Embryonic facial prominence (tissue), 1 donor: Measurements from ENCODE around the gene MAEA.
"Not testable (repeated sequence)": the region's sequence is repeated elsewhere in the genome, so short reads cannot be mapped to it uniquely, and the experiment has no call there.

Experiments
- DNase-seq: peaks from one replicate; pipeline ENCODE4 v3.0.0-alpha.2; 2016; ENCODE audit errors: extremely low spot score

MAEA gene

DNA sequence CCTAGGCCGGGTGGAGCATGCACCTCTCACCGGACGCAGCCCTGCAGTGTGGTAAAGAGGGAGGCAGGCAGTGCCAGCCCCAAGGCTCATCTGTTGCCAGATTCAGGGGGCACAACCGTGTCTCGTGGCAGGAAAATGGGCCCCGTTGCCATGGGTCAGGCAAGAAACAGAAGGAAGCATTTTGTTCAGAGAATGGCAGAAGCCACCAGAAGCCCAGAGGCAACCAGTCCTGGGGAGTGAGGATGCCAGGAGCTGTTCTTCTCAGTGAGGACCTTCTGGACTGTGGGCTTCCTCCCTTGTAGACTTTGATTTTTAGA lies 44.8 kb downstream of the MAEA start:
- no peak for DNase-seq

DNA sequence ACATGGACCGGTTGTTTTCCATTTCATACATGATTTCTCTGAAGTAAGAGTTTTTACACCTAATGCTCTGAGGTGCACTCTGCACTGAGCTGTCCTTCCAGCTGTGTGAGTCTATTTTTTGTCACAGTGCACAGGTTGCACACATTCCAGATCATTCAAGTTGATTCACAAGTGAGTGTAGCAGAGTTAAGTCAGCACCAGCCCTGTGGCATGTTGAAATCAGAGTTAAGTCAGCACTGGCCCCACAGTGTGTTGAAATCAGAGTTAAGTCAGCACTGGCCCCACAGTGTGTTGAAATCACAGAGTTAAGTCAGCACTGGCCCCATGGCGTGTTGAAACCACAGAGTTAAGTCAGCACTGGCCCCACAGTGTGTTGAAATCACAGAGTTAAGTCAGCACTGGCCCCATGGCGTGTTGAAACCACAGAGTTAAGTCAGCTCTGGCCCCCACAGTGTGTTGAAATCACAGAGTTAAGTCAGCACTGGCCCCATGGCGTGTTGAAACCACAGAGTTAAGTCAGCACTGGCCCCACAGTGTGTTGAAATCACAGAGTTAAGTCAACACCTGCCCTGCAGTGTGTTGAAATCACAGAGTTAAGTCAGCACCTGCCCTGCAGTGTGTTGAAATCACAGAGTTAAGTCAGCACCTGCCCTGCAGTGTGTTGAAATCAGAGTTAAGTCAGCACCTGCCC lies 45.6 kb downstream of the MAEA start:
- DNase-seq = not testable (repeated sequence)

DNA sequence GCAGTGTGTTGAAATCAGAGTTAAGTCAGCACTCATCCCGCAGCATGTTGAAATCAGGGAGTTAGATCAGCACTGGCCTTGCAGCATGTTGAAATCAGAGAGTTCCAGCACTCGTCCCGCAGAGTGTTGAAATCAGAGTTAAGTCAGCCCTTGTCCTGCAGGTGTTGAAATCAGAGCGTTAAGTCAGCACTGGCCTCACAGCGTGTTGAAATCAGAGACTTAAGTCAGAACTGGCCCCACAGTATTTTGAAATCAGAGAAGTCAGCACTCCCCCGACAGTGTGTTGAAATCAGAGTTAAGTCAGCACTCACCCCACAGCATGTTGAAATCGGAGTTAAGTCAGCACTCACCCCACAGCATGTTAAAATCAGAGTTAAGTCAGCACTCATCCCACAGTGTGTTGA lies 46.4 kb downstream of the MAEA start:
- no peak for DNase-seq

DNA sequence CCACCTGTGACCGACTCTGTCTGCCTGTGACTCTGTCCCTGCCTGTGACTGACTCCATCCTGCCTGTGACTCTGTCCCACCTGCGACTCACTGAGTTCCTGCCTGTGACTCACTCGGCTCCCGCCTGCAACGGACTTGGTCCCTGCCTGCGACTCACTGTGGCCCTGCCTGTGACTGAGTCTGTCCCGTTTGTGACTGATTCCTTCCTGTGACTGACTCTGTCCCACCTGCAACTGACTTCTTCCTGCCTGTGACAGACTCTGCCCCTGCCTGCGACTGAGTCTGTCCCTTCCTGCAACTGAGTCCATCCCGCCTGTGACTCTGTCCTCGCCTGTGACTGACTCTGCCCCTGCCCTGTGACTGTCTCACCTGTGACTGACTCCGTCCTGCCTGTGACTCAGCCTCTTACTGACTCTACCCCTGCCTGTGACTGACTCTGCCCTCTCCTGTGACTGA lies 47.7 kb downstream of the MAEA start:
- no peak for DNase-seq

DNA sequence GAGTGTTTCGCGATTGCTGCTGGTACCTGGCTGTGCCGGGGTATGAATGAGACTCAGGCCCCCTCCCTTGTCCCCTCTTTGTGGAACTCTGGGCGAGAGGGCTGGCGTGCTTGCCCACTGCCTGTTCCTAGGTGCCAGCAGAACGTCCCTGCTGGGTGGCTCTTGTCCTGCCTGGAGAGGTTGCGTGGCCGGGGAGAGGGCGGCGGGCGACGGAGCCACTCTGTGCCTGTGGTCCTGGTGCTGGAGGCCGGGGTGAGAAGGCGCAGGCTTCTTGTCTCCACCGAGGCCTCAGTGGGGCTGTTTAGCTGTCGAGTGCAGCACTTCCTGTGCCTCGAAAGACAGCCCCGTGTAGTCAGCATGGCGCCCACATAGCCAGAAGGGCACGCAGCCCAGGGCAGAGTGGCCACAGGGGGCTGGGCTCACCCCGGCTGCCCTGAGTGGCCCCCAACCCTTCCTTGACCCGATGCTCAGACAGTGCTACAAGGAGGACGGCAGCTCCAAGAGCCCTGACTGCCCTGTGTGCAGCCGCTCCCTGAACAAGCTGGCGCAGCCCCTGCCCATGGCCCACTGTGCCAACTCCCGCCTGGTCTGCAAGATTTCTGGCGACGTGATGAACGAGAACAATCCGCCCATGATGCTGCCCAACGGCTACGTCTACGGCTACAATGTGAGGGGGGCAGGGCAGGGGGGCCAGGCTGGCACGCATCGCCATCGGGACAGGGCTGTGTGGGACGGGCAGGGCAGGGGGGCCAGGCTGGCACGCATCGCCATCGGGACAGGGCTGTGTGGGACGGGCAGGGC lies 48.5 kb downstream of the MAEA start:
- no peak for DNase-seq

DNA sequence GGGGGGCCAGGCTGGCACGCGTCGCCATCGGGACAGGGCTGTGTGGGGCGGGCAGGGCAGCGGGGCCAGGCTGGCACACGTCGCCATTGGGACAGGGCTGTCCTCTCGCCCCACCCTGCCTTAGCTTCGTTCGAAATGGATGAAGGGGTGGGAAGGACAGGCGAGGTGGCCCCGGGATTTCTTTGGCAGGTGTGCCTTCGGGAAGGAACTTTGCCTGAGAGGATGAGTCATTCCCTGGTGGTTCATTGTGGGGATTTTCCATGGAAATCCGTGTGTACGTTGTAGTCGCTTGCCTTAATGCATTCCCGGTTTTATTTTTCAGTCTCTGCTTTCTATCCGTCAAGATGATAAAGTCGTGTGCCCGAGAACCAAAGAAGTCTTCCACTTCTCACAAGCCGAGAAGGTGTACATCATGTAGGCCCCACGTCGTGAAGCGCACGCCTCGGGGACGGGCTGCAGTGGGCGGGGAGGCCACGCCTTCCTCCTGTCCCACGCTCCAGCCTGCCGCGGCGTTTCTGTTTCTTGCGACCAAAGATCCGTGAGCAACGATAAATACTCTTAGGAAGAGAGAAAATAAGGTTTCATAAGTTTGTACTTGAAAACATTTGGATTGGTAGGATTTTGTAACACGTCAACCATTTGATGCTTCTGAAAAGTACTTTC lies 49.2 kb downstream of the MAEA start:
- DNase-seq = no peak

DNA sequence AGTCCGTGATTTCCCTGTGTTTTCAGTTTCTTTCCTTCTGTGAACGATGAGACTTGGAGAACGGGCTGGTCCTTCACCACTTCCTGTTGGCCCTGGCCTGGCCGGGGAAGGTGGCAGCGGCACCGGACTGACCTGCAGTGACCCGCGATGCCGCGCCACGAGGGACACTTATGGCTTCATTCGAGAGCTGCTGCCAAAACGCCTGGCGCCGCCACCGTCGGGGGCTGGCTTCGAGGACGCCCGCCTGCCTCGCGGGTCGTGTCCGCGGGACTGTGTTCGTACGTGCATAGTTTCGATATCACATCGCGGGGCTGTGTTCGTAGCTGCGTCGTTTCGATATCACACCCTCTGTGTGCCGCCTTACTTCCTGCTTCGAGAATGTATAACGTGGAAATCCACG lies 49.8 kb downstream of the MAEA start:
- no peak for DNase-seq

DNA sequence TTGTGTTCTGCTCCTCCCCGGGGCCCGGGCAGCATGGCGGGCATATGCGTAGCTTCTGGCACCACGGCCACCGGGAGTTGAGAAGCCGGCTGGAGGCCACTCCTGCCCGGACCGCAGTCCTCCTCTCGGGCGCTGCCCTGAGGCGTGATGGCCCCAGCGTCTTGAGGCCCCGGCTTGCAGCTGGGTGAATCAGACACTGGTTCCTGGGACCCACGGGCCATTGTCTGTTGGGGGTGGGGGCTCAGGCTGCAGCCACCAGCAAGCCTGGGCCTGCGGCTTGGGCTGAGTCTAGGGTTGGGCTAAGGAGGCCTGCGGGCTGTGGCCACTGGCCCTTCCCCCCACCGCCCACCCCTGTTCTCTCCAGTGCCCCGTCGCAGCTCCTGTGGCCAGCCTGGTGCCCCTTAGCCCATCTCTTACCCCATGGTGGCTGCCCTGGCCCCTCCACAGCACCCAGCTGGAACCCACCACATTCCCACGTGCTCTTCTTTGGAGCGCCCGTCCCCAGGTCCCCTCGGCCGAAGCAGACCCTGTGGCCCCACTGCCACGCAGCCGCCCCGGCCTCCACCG lies 50.6 kb downstream of the MAEA start:
- DNase-seq = no peak

DNA sequence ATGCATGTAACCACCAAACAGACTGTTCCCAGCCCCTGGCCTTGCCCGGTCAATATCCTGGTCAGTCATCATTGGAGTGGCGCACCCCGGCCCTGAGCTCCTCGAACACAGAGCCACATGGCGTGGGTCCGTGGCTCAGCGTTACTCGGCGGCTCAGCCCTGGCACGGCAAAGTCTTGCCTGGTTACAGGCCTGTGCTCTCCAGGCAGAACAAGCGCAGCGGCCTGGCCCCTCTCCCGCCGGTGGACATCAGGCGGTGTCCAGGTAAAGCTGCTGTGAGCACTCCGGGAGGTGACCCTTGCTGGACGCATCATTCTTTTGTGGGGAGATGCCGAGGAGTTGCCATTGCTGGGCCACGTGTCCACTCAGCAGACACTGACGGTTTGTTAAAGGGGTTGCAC lies 51.2 kb downstream of the MAEA start:
- no peak for DNase-seq

DNA sequence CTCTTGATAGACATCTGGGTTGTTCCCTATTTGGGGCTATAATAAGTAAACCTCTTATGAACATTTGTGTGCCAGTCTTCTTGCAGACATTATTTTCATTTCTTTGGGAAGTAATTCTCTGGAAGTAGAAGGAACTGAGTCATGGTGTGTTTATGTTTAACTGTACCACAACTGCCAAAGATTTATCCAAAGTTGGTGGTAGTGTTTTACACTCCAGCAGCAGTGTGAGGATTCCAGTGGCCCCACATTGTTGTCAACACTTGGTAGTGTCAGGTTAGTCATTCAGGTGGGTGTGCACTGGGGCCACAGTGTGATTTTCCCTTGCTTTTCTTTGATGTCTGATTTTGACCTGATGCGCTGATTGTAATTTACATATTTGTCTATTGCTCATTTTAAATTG lies 52.3 kb downstream of the MAEA start:
- no peak for DNase-seq

DNA sequence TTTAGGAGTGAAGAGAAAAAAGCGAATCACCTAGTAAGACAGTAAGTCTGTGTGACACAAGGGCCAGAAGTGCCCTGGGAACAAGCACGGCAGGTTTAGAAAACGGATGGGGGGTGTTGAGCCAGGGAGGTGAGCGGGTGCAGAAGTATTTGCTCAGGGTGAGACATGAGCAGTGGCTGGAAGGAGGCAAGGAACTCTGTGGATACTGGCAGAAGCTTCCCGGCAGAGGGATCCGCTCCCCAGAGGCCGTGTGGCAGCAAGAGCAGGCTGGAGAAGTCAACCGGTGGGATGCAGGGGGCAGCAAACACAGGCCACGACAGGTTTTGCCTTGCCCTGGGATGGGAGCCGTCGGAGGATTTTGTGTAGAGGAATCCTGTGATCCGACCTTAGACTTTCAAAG lies 55.0 kb downstream of the MAEA start:
- no peak for DNase-seq

DNA sequence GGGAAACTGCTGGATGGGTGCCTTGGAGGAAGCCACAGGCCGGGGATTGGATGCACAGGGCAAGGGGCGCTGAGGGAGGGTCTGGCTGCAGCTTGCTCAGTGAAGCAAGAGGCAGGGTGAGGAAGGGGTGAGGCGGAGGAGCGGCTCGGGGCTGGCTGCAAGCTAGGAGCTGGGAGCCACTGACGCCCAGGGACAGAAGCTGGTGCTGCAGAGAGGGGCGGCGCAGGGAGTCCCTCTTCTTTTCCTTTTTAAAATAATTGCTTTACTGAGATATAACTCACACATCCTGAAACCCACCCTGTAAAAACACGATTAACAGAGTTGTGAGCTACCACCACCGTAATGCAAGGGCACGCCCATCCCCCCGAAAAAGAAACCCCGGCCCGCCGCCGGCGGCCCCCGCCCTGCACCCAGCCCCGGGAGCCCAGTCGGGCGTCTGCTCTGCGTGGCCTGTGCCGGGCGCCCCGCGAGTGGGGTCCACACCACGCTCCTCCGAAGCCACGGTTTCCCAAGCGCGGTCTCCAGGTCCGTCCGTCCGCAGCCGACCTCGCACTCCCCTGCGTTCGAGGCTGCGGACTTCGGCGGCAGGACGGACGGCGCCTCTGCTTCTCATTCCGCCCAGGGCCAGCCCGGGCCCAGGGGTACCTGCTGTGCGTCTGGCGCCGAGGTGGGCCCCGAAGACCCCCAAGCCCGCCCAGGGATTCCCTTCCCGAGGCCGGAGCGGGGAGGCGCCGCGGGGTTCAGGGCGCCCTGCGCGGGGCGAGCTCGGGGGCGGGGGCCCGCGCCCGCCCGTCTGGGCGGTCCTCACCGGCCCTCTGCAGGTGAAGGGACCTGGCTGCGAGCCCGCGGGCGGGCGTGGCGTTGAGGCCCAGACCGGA lies 56.5 kb downstream of the MAEA start:
- no peak for DNase-seq

DNA sequence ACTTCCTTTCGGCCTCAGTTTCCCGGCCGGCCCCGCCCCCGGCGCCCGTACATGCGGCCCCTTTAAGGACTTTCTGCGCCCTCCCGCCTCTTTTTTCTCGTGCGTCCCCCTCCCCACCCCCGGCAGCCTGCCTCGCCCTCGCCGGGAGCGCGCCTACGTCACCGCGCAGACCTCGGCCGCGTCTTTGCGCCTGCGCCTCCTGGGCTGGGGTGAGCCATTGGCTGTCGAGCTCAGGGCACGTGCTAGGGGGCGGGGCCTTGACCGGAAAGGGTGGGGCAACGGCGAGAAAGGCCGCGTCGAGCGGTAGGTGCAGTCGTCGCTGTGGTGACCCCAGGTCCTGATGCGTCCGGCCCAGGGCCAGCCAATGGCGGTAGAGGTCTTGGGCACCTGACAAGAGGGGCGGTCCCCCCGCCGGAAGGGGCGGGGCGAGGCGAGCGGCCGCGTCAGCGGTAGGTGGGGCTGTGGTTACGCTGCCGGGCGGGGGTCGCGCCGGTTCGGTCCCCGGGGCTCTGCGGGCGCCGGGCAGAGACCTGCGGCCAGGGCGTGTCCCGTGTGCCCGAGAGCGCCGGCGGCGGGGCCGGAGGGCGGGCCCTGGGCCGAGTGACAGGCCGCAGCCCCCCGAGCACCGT lies 57.2 kb downstream of the MAEA start, which contains the start of gene UVSSA:
Gene UVSSA, plus strand, starts transcription at position 428 of the 629 bp plus-strand sequence. CDS start 884 bp downstream, outside the sequence.
- peak; percentile 99 for DNase-seq

DNA sequence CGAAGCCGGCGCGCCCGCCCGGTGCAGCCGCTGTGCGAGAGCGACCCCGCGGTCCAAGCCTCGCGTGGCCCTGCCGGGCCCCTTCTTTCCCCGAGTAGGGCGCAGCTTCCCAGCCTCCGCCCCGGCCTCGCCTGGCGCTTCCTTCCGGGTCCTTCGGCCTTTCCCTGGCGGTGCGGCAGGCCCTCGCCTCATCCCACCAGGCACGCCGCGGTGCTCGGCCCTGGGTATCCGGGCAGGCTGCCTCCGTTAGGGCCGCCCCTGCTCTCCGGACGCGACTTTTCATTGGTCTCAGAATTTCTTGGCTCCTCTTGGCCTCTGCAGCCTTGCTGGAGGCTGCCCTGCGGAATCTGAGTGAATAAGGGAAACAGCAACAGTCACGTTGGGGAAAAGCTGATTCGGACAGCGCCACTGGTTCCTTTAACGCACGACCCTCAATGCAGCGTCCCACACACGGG lies 57.7 kb downstream of the MAEA start:
- DNase-seq = peak; percentile 25

DNA sequence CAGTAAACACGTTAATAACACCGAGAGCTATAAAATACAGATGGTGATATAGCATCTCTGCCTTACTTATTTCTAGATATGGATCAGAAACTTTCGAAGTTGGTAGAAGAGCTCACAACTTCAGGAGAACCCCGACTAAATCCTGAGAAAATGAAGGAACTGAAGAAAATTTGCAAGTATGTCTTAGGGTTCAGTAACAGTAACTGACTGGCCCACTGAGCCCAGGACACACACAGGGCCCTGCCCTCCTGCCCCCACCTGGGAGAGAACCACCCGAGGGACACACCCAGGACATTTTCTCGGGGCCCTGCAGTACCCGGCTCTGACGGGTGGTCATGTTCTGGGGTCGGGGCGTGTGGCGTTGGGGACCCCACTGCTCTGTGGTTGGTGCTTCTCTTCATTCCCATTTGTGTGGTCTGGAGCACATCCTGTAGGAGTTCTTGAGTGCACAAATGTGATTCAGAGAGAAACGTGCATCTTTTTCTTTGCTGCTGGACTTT lies 58.4 kb downstream of the MAEA start:
- no peak for DNase-seq

DNA sequence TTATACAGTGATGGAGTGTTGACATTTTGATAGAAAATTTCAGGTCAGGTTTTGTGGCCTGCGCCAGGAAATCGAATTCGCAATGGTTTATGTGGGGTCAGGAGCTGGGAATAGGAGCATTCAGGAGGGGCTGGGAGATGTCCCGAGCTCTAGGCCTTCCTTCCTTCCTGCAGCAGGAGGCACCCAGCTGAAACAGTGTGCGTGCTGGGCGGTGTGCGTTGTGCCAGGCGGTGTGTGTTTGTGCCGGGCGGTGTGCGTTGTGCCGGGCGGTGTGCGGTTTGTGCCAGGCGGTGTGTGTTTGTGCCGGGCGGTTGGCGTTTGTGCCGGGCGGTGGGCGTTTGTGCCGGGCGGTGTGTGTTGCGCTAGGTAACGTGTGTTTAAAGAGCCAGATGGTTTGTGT lies 59.1 kb downstream of the MAEA start:
- no peak for DNase-seq

DNA sequence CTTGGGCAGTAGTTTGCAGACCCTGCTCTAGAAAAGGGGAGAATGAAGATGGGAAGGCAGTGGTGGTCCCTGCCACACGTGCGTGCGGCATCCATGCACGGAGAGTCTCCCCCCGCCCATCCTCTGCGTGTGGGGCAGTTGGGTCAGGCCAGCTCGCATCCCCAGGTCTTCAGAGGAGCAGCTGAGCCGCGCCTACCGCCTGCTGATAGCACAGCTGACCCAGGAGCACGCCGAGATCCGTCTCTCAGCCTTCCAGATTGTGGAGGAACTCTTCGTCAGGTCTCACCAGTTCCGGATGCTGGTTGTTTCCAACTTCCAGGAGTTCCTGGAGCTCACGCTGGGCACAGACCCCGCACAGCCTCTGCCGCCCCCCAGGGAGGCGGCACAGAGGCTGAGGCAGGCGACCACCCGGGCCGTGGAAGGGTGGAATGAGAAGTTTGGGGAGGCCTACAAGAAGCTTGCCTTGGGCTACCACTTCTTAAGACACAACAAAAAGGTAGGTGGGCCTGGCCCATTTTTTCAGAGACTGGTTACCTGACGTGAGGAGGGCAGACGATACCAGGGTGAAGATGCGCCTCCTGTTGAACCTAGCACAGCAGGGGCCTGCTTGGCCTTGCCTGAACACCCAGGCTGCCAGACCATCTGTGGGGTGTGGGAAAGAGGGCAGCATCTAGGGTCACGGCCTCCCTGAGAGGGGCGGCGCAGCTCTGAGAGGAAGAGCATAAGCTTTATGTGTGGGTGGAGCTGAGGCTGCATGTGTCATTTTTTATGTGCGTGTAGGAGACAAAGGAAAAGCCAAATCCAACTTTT lies 59.9 kb downstream of the MAEA start:
- no peak for DNase-seq

DNA sequence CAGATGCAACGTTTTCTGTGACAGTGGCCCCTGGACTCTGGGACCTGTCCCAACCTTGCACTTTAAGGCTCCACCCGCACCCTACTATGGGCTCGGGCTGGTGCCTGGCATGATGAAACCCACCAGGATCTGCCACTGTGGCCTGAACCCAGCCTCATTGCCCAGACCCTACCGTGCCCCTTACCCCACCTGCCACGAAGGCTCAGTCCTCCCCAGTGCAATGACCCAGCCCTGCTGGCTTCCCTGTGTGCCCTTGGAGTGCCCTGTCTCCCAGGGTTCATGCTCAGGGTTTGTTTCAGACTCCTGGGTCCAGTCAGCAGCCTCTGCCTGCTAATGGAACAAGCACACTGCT lies 60.5 kb downstream of the MAEA start:
- DNase-seq = no peak

DNA sequence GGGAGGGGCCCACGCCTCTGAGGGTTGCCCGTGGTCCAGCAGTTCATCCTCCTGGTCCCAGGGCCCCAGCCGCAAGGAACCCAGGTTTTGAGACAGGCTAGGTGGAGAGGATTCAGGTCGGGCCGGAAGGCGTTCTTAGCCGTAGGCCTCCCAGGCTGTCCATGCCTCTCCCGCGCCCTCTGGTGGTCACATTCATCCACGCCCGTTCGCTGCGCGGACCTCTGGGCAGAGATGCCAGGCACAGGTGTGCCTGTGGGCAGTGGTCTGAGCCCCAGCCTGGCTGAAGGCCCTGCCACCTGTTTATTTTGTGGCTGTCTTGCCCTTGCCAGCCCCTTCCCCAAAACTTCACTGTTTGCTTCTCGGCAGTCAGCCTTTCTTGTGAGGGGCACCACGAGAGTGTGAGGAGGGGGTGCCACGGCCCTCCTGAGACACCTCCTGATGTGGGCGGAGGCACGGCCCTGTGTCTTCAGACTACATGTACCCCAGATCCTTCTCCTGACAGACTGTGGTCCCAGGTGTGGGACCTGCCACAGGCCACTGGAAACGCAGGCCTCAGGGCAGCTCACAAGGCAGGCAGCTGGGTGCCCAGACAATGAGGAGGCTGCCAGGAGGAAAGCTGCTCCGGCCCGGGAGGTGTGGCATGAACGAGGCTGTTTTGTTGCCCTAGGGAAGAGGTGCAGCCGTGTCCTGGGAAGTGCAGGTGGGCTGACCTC lies 62.3 kb downstream of the MAEA start:
- no peak for DNase-seq
